ENCODE data around the gene GABBR2.

The GABBR2 gene

DNA sequence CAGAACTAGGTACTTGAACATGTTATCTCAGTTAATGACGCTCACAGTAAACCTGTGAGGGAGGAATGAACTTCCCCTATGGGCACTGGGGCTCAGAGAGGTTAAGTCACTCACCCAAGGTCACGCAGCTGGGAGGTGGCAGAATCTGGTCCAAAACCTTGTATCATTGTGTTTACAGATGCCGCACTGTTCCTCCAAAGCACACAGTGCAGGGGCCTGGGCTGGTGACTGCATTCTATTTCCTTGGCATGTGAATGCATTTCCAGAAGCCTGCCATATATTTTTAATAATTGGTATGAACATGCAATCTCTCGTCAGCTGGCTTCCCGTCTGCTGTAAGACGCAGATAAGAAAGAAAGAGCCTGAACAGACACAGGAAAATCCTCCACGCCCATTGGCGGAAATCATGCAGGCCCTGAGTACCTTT lies 376.3 kb downstream of the GABBR2 start:
- no peak for TF ChIP-seq CTCF (conservative IDR thresholded peaks at IDR 0.05; ENCODE audit: low read depth)
- ChIA-PET CTCF (no interaction called here), POLR2A (ENCODE audit: low non-redundant PET) (no interaction called here)
- no peak for DNase-seq (ENCODE audit: low spot score)
- no peak overlapping the region for H3K27ac ChIP-seq

- DNase-seq (ENCODE audit: low spot score), result no peak
- H3K27ac ChIP-seq, result no peak overlapping the region
- POLR2A ChIA-PET (ENCODE audit: low non-redundant PET), result no interaction called here
- CTCF ChIA-PET, result interaction anchor here (1.1 kb wide), 1 partner anchor 16 kb away, joined by 3 read pairs; no protein-coding TSS in a partner anchor
- no peak for TF ChIP-seq CTCF (conservative IDR thresholded peaks at IDR 0.05; ENCODE audit: low read depth)
These were observed 377.0 kb downstream of the GABBR2 start for GRCh38 chr9:98331536-98332259.

DNA sequence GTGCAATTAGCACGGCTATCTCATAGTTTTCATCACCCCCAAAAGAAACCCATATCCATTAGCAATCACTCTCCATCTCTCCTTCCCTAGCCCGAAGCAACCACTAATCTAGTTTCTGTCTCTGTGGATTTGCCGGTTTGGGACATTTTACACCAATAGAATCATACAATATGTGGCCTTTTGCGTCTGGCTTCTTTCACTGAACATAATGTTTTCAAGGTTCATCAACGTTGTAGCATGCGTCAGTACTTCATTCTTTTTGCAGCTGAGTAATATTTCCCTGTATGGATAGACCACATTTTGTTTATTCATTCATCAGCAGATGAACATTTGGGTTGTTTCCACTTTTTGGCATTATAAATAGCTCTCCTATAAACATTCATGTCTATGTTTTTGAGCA lies 377.9 kb downstream of the GABBR2 start:
- TF ChIP-seq CTCF (conservative IDR thresholded peaks at IDR 0.05; ENCODE audit: low read depth), result no peak
- CTCF ChIA-PET, result interaction anchor here (1.1 kb wide), 1 partner anchor 15 kb away, joined by 3 read pairs; no protein-coding TSS in a partner anchor
- no peak overlapping the region for H3K27ac ChIP-seq
- DNase-seq (ENCODE audit: low spot score), result no peak
- POLR2A ChIA-PET (ENCODE audit: low non-redundant PET), result no interaction called here

- no peak for DNase-seq (ENCODE audit: low spot score)
- no peak for TF ChIP-seq CTCF (conservative IDR thresholded peaks at IDR 0.05; ENCODE audit: low read depth)
- H3K27ac ChIP-seq, result no peak overlapping the region
- ChIA-PET POLR2A (ENCODE audit: low non-redundant PET) (no interaction called here), CTCF (interaction anchor here (0.9 to 1.4 kb wide), 3 partner anchors 11 to 462 kb away, joined by 3 to 5 read pairs (median 5); no protein-coding TSS in a partner anchor)
These were observed 378.8 kb downstream of the GABBR2 start for GRCh38 chr9:98329904-98330303.

GRCh38 chr9:98329281-98329680 lies 379.5 kb downstream of the GABBR2 start:
- no peak for TF ChIP-seq CTCF (conservative IDR thresholded peaks at IDR 0.05; ENCODE audit: low read depth)
- DNase-seq (ENCODE audit: low spot score), result no peak
- no peak overlapping the region for H3K27ac ChIP-seq
- ChIA-PET CTCF (interaction anchor here (0.9 to 1.4 kb wide), 3 partner anchors 10 to 462 kb away, joined by 3 to 5 read pairs (median 5); no protein-coding TSS in a partner anchor), POLR2A (ENCODE audit: low non-redundant PET) (no interaction called here)

DNA sequence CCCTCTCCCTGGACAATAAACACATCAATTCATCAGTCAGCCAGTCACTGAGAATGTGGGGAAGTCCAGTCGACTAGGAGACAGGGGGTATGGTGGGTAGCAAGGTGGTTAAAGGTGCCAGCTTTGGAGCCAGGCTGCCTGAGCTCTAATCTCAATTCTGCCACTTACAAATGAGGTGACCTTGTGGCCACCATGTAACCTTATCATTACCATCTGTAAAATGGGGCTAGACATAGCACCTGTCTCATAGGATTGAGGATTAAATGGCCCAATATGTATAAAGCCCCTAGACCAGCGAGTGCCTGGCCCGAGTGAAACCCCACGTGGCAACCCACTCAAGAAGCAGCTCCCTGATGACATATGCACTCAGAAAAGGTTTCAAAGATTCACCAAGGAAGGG lies 380.0 kb downstream of the GABBR2 start:
- H3K27ac ChIP-seq, result no peak overlapping the region
- CTCF ChIA-PET, result interaction anchor here (1.0 to 1.4 kb wide), 2 partner anchors 13 to 463 kb away, joined by 3 to 5 read pairs; no protein-coding TSS in a partner anchor
- TF ChIP-seq CTCF (conservative IDR thresholded peaks at IDR 0.05; ENCODE audit: low read depth), result no peak
- POLR2A ChIA-PET (ENCODE audit: low non-redundant PET), result no interaction called here
- DNase-seq (ENCODE audit: low spot score), result no peak

Measured in RWPE1 (cell line).